ENCODE data around the gene DIAPH3. TPM values are rescaled to one million over a fixed set of nuclear protein-coding genes. Genes with fewer than 3 reads are reported as not detected.

DIAPH3 gene
- polyA plus RNA-seq, 2 of the 4 experiments (the other 2 are of a cell fraction), result 10.8 to 13.6 TPM

GRCh38 chr13:59658027-59658737 lies 505.5 kb downstream of the DIAPH3 start:
- TF ChIP-seq NPAS2 (CRISPR knock-in tag; IDR thresholded peaks at IDR 0.05; ENCODE audit: borderline replicate concordance), result no peak
- TF ChIP-seq HOXA7 (CRISPR knock-in tag; IDR thresholded peaks at IDR 0.05), result no peak
- TF ChIP-seq E2F6 (IDR thresholded peaks at IDR 0.05; ENCODE audit: borderline replicate concordance, low read depth), result no peak
- no peak for TF ChIP-seq TP53 (CRISPR knock-in tag; IDR thresholded peaks at IDR 0.05)
- no peak for TF ChIP-seq BCL3 (IDR thresholded peaks at IDR 0.05)
- TF ChIP-seq PHF8 (IDR thresholded peaks at IDR 0.05; ENCODE audit: borderline replicate concordance, low read depth), result no peak
- no peak for TF ChIP-seq USF2 (IDR thresholded peaks at IDR 0.05)
- TF ChIP-seq POLR2A (IDR thresholded peaks at IDR 0.05; ENCODE audit: low read length), result no peak
- TF ChIP-seq SMC3 (IDR thresholded peaks at IDR 0.05), result no peak
- TF ChIP-seq PBX3 (IDR thresholded peaks at IDR 0.05), result no peak
- TF ChIP-seq POLR2AphosphoS2 (conservative IDR thresholded peaks at IDR 0.05; ENCODE audit: low read length), result no peak
- no peak for TF ChIP-seq REST (IDR thresholded peaks at IDR 0.05)
- no peak for TF ChIP-seq FOXS1 (CRISPR knock-in tag; IDR thresholded peaks at IDR 0.05)
- TF ChIP-seq RCOR1 (IDR thresholded peaks at IDR 0.05; ENCODE audit: low read depth, low read length), result no peak
- TF ChIP-seq BHLHE40 (IDR thresholded peaks at IDR 0.05; ENCODE audit: low read depth, low read length), result no peak
- no peak for TF ChIP-seq ZFP36 (IDR thresholded peaks at IDR 0.05; ENCODE audit: borderline replicate concordance, partially characterized antibody)
- TF ChIP-seq HMGXB4 (CRISPR knock-in tag; IDR thresholded peaks at IDR 0.05; ENCODE audit: borderline replicate concordance), result no peak
- TF ChIP-seq ELK1 (IDR thresholded peaks at IDR 0.05; ENCODE audit: low read depth, low read length), result no peak
- ChIA-PET CTCF (no interaction called here), POLR2A (no interaction called here)
- H3K9me3 ChIP-seq, result no peaks in the 10 kb centered on the region
- ATAC-seq (no peak), DNase-seq (ENCODE audit: low read depth in 1 of 2, low spot score in 1 of 2) (no peak), FAIRE-seq (no peak)
- H3K4me2 ChIP-seq, result no peak overlapping the region
- no peak overlapping the region for H3K4me3 ChIP-seq
- H3K4me1 ChIP-seq, result no peaks in the 10 kb centered on the region
- H3K27ac ChIP-seq, result no peak overlapping the region
- 58% methylated on average over 11 of the region's 12 CpGs for WGBS (ENCODE audit: missing lambda C conversion rate)
